ENCODE measurements around the gene SPRN. TPM values are rescaled to one million over a fixed set of nuclear protein-coding genes. Genes with fewer than 3 reads are reported as not detected.
A peak's percentile ranks its signal among the peaks of the same experiment; 100 is the strongest.
"Not testable (repeated sequence)": the region's sequence is repeated elsewhere in the genome, so short reads cannot be mapped to it uniquely, and the experiment has no call there.

Gene SPRN
- total and polyA plus RNA-seq, 4 donors = 0.28 TPM; not detected in 3

GRCh38 chr10:133418289-133418993 is 6.0 kb downstream of the SPRN start:
- Histone ChIP-seq H3K4me3 (ENCODE audit: low read length in 2 of 2) (no peak overlapping the region), H3K27me3 (ENCODE audit: control insufficient read depth in 1 of 2, insufficient read depth in 2 of 2, low read length in 1 of 2) (peaks cover 0 to under 1% of the 10 kb centered on the region in 2 donors), H3K4me1 (ENCODE audit: control insufficient read depth in 1 of 2, insufficient read depth in 2 of 2, low read length in 2 of 2) (no peaks in the 10 kb centered on the region), H3K27ac (ENCODE audit: low read depth in 1 of 2, low read length in 2 of 2) (no peak overlapping the region), H3K36me3 (ENCODE audit: control insufficient read depth in 1 of 2, insufficient read depth in 2 of 2, low read length in 1 of 2) (peaks cover 0 to 2% of the 10 kb centered on the region in 2 donors), H3K9me3 (ENCODE audit: control insufficient read depth, low read length) (no peaks in the 10 kb centered on the region)
- 95 to 96% methylated on average over 14 of the region's 14 CpGs for WGBS, 2 donors
- ATAC-seq (ENCODE audit: low FRiP score) (no peak), DNase-seq (peak in 1 of 2 donors; percentile 58)
- intact Hi-C loops (cut with DNase I) = no loop called here

GRCh38 chr10:133415752-133416151 is 8.7 kb downstream of the SPRN start:
- ATAC-seq (ENCODE audit: low FRiP score) = no peak
- intact Hi-C loops (cut with DNase I) = no loop called here
- Histone ChIP-seq H3K27ac (ENCODE audit: low read depth in 1 of 2, low read length in 2 of 2) (no peak overlapping the region), H3K4me3 (ENCODE audit: low read length in 2 of 2) (no peak overlapping the region), H3K36me3 (ENCODE audit: control insufficient read depth in 1 of 2, insufficient read depth in 2 of 2, low read length in 1 of 2) (peaks cover 0 to 2% of the 10 kb centered on the region in 2 donors), H3K4me1 (ENCODE audit: control insufficient read depth in 1 of 2, insufficient read depth in 2 of 2, low read length in 2 of 2) (no peaks in the 10 kb centered on the region), H3K27me3 (ENCODE audit: control insufficient read depth in 1 of 2, insufficient read depth in 2 of 2, low read length in 1 of 2) (no peaks in the 10 kb centered on the region), H3K9me3 (ENCODE audit: control insufficient read depth, low read length) (no peaks in the 10 kb centered on the region)
- DNase-seq = peak in 1 of 2 donors; percentile 57
- 94 to 98% methylated on average over 25 of the region's 25 CpGs for WGBS, 2 donors

DNA sequence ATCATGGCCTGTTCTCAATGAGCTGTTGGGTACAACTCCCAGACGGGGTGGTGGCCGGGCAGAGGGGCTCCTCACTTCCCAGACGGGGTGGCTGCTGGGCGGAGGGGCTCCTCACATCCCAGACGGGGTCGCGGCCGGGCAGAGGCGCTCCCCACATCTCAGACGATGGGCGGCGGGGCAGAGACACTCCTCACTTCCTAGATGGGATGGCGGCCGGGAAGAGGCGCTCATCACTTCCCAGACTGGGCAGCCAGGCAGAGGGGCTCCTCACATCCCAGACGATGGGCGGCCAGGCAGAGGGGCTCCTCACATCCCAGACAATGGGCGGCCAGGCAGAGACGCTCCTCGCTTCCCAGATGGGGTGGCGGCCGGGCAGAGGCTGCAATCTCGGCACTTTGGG is 10.0 kb downstream of the SPRN start:
- H3K4me3 ChIP-seq (ENCODE audit: low read length in 2 of 2); H3K36me3 ChIP-seq (ENCODE audit: control insufficient read depth in 1 of 2, insufficient read depth in 2 of 2, low read length in 1 of 2); H3K4me1 ChIP-seq (ENCODE audit: control insufficient read depth in 1 of 2, insufficient read depth in 2 of 2, low read length in 2 of 2); ATAC-seq (ENCODE audit: low FRiP score); H3K9me3 ChIP-seq (ENCODE audit: control insufficient read depth, low read length); H3K27me3 ChIP-seq (ENCODE audit: control insufficient read depth in 1 of 2, insufficient read depth in 2 of 2, low read length in 1 of 2); intact Hi-C loops (cut with DNase I); DNase-seq; H3K27ac ChIP-seq (ENCODE audit: low read depth in 1 of 2, low read length in 2 of 2): not testable (repeated sequence)
- 98 to 99% methylated on average over 22 of the region's 23 CpGs for WGBS, 2 donors

- H3K27me3 ChIP-seq (ENCODE audit: control insufficient read depth in 1 of 2, insufficient read depth in 2 of 2, low read length in 1 of 2) = no peaks in the 10 kb centered on the region
- H3K4me1 ChIP-seq (ENCODE audit: control insufficient read depth in 1 of 2, insufficient read depth in 2 of 2, low read length in 2 of 2) = no peaks in the 10 kb centered on the region
- DNase-seq (no peak), ATAC-seq (ENCODE audit: low FRiP score) (no peak)
- no peaks in the 10 kb centered on the region for H3K36me3 ChIP-seq (ENCODE audit: control insufficient read depth in 1 of 2, insufficient read depth in 2 of 2, low read length in 1 of 2)
- intact Hi-C loops (cut with DNase I) = no loop called here
- H3K4me3 ChIP-seq (ENCODE audit: low read length in 2 of 2) = no peak overlapping the region
- H3K27ac ChIP-seq (ENCODE audit: low read depth in 1 of 2, low read length in 2 of 2) = no peak overlapping the region
- H3K9me3 ChIP-seq (ENCODE audit: control insufficient read depth, low read length) = no peaks in the 10 kb centered on the region
Observed at GRCh38 chr10:133412381-133412711, 12.1 kb downstream of the SPRN start.

DNA sequence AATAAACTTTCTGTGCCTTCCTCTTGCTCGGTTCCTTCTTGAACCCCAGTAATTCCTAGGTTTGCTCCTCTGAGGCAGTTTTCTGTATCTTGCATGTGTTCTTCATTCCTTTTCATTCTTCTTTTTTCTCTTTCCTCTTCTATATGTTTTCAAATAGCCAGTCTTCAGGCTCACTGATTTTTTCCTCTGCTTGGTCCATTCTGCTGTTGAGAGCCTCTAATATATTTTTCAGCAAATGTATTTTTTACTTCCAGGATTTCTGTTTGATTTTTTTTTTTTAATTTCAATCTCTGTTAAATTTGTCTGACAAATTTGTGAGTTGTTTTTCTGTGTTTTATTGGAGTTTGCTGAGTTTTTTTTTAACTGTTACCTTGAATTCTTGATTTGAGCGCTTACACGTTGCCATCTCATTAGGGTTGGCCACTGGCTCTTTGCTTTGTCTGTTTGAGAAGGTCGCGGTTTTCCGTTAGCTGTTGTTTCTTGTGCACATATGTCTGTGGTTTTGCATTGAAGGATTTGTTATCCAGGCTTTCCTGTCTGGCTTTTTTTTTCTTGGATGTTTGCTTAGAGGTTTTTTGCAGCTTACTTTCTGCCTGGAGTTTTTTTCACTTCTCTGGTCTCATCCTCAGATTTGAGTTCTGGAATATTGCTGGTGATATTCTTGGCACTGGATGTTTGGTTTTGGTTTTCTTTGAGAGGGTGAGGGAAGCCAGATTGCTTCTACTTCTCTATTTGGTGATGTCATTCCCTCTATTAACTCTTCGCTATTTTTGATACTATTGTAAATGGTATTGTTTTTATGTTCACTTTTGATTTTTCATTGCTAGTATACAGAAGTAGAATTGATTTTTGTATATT is 12.7 kb downstream of the SPRN start:
- intact Hi-C loops (cut with DNase I) = no loop called here
- Histone ChIP-seq H3K9me3 (ENCODE audit: control insufficient read depth, low read length) (no peaks in the 10 kb centered on the region), H3K4me1 (ENCODE audit: control insufficient read depth in 1 of 2, insufficient read depth in 2 of 2, low read length in 2 of 2) (no peaks in the 10 kb centered on the region), H3K27ac (ENCODE audit: low read depth in 1 of 2, low read length in 2 of 2) (no peak overlapping the region), H3K36me3 (ENCODE audit: control insufficient read depth in 1 of 2, insufficient read depth in 2 of 2, low read length in 1 of 2) (no peaks in the 10 kb centered on the region), H3K27me3 (ENCODE audit: control insufficient read depth in 1 of 2, insufficient read depth in 2 of 2, low read length in 1 of 2) (no peaks in the 10 kb centered on the region), H3K4me3 (ENCODE audit: low read length in 2 of 2) (no peak overlapping the region)
- WGBS, 2 donors = 98% methylated on average over 7 of the region's 7 CpGs
- no peak for DNase-seq
- no peak for ATAC-seq (ENCODE audit: low FRiP score)

DNA sequence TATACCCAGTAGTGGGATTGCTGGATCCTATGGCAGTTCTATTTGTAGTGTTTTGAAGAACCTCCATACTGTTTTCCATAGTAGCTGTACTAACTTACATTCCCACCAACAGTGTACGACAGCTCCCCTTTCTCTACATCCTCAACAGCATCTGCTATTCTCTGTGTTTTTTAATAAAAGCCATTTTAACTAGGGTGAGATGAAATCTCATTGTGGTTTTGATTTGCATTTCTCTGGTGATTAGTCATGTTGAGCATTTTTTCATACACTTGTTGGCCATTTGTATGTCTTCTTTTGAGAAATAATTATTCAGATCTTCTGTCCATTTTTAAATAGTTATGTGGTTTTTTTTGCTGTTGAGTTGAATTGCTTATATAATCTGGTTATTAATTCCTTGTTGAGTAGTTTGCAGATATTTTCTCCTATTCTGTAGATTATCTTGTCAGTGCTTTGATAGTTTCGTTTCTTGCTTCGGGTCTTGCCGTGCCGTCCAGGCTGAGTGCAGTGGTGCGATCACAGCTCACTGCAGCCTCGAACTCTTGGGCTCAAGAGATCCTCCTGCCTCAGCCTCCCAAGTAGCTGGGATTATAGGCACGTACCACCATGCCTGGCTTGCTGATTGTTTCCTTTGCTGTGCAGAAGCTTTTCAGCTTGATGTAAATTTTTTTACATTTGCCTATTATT is 18.4 kb downstream of the SPRN start:
- no peak for DNase-seq
- no peaks in the 10 kb centered on the region for H3K4me1 ChIP-seq (ENCODE audit: control insufficient read depth in 1 of 2, insufficient read depth in 2 of 2, low read length in 2 of 2)
- no peak for ATAC-seq (ENCODE audit: low FRiP score)
- H3K36me3 ChIP-seq (ENCODE audit: control insufficient read depth in 1 of 2, insufficient read depth in 2 of 2, low read length in 1 of 2) = peaks cover 0 to 3% of the 10 kb centered on the region in 2 donors
- H3K27ac ChIP-seq (ENCODE audit: low read depth in 1 of 2, low read length in 2 of 2) = no peak overlapping the region
- intact Hi-C loops (cut with DNase I) = no loop called here
- no peaks in the 10 kb centered on the region for H3K27me3 ChIP-seq (ENCODE audit: control insufficient read depth in 1 of 2, insufficient read depth in 2 of 2, low read length in 1 of 2)
- no peaks in the 10 kb centered on the region for H3K9me3 ChIP-seq (ENCODE audit: control insufficient read depth, low read length)
- 90 to 94% methylated on average over 8 of the region's 8 CpGs for WGBS, 2 donors
- no peak overlapping the region for H3K4me3 ChIP-seq (ENCODE audit: low read length in 2 of 2)

- no peak overlapping the region for H3K4me3 ChIP-seq (ENCODE audit: low read length in 2 of 2)
- 43 to 49% methylated on average over 2 of the region's 2 CpGs for WGBS, 2 donors
- H3K9me3 ChIP-seq (ENCODE audit: control insufficient read depth, low read length) = no peaks in the 10 kb centered on the region
- H3K27ac ChIP-seq (ENCODE audit: low read depth in 1 of 2, low read length in 2 of 2) = no peak overlapping the region
- H3K36me3 ChIP-seq (ENCODE audit: control insufficient read depth in 1 of 2, insufficient read depth in 2 of 2, low read length in 1 of 2) = peaks cover 0 to 3% of the 10 kb centered on the region in 2 donors
- DNase-seq (no peak), ATAC-seq (ENCODE audit: low FRiP score) (no peak)
- H3K4me1 ChIP-seq (ENCODE audit: control insufficient read depth in 1 of 2, insufficient read depth in 2 of 2, low read length in 2 of 2) = no peaks in the 10 kb centered on the region
- intact Hi-C loops (cut with DNase I) = no loop called here
- H3K27me3 ChIP-seq (ENCODE audit: control insufficient read depth in 1 of 2, insufficient read depth in 2 of 2, low read length in 1 of 2) = no peaks in the 10 kb centered on the region
Observed at GRCh38 chr10:133405272-133405671, 19.2 kb downstream of the SPRN start.

- no peaks in the 10 kb centered on the region for H3K9me3 ChIP-seq (ENCODE audit: control insufficient read depth, low read length)
- intact Hi-C loops (cut with DNase I) = no loop called here
- ATAC-seq (ENCODE audit: low FRiP score) (no peak), DNase-seq (no peak)
- H3K4me1 ChIP-seq (ENCODE audit: control insufficient read depth in 1 of 2, insufficient read depth in 2 of 2, low read length in 2 of 2) = no peaks in the 10 kb centered on the region
- peaks cover 0 to 3% of the 10 kb centered on the region in 2 donors for H3K36me3 ChIP-seq (ENCODE audit: control insufficient read depth in 1 of 2, insufficient read depth in 2 of 2, low read length in 1 of 2)
- H3K4me3 ChIP-seq (ENCODE audit: low read length in 2 of 2) = no peak overlapping the region
- WGBS, 2 donors = 94 to 95% methylated on average over 5 of the region's 5 CpGs
- H3K27me3 ChIP-seq (ENCODE audit: control insufficient read depth in 1 of 2, insufficient read depth in 2 of 2, low read length in 1 of 2) = no peaks in the 10 kb centered on the region
- no peak overlapping the region for H3K27ac ChIP-seq (ENCODE audit: low read depth in 1 of 2, low read length in 2 of 2)
Observed at GRCh38 chr10:133403784-133404183, 20.6 kb downstream of the SPRN start.
